HepG2 (cell line): ENCODE results near the gene ESRP2. TPM values are rescaled to one million over a fixed set of nuclear protein-coding genes. Genes with fewer than 3 reads are reported as not detected.

Experiments
- CBX5 ChIP-seq: sonication (generic); formaldehyde crosslinking; IDR thresholded peaks from 2 replicates; pipeline ENCODE4 v1.4.0; 2020; ENCODE audit warnings: missing genetic modification reagents, borderline replicate concordance
- FOXJ3 ChIP-seq: sonication (generic); formaldehyde crosslinking; IDR thresholded peaks from 2 replicates; pipeline ENCODE4 v1.4.0; 2020; ENCODE audit warnings: missing genetic modification reagents, mild to moderate bottlenecking, borderline replicate concordance
- GATAD1 ChIP-seq: IDR thresholded peaks from 2 replicates; pipeline ENCODE4 v1.6.1; 2016; ENCODE audit warnings: missing genetic modification reagents, missing compliant biosample characterization
- NFYB ChIP-seq: sonication (generic); formaldehyde crosslinking; IDR thresholded peaks from 2 replicates; pipeline ENCODE4 v1.4.0; 2020; ENCODE audit warnings: missing genetic modification reagents
- RFX5 ChIP-seq: IDR thresholded peaks from 2 replicates; pipeline ENCODE4 v1.6.1; 2011; ENCODE audit warnings: low read depth, low read length, improper control_type of control experiment
- SRSF1 ChIP-seq: fragments of 200-400 bp; formaldehyde crosslinking; optimal IDR thresholded peaks from 2 replicates; pipeline ENCODE3; 2017; ENCODE audit warnings: mild to moderate bottlenecking, low read depth, low read length, moderate library complexity
- TEAD3 ChIP-seq: optimal IDR thresholded peaks from 2 replicates; pipeline ENCODE3; 2016; ENCODE audit warnings: borderline replicate concordance
- ZNF282 ChIP-seq: fragments of 450-650 bp; IDR thresholded peaks from 2 replicates; pipeline ENCODE4 v1.6.1; 2018; ENCODE audit not compliant: partially characterized antibody
- ZNF543 ChIP-seq: sonication (generic); formaldehyde crosslinking; IDR thresholded peaks from 2 replicates; pipeline ENCODE4 v1.4.0; 2020; ENCODE audit warnings: mild to moderate bottlenecking, missing genetic modification reagents
- polyA plus RNA-seq, 8 experiments: library from polyadenylated mRNA; depleted of rRNA in 3 of 8; stranded (reverse) in 7 of 8; unstranded in 1 of 8; fragments of >200 nt; fragmentation: Illumina TruSeq in 4 of 8; extraction: Trizol in 4 of 8; gene quantifications; 2 replicates each; pipeline versions ENCODE4 v1.2.1 to v1.2.3, GENCODE V29; 2011 to 2016; ENCODE audit warnings: low read depth in 4 of 8, missing spikeins in 1 of 8, mixed read lengths in 1 of 8; ENCODE audit not compliant: insufficient read depth in 1 of 8
- total RNA-seq, 5 experiments: library from RNA; depleted of rRNA; stranded (reverse); fragments of >200 nt; fragmentation: Illumina TruSeq; extraction: Trizol; gene quantifications; 2 replicates each; pipeline ENCODE4 v1.2.3, GENCODE V29; 2016; ENCODE audit warnings: low read depth in 1 of 5
- TF ChIP-seq, protein P1 (sequence below): sonication (generic); formaldehyde crosslinking; IDR thresholded peaks from 2 replicates; pipeline ENCODE4 v1.5.1; 2020; ENCODE audit warnings: mild to moderate bottlenecking, missing genetic modification reagents, moderate library complexity
- TF ChIP-seq, protein P2 (sequence below): sonication (generic); formaldehyde crosslinking; IDR thresholded peaks from 2 replicates; pipeline ENCODE4 v1.5.0; 2020; ENCODE audit warnings: mild to moderate bottlenecking, missing genetic modification reagents
- TF ChIP-seq, protein P3 (sequence below): sonication (generic); formaldehyde crosslinking; IDR thresholded peaks from 2 replicates; pipeline ENCODE4 v1.4.0; 2020; ENCODE audit warnings: mild to moderate bottlenecking, missing genetic modification reagents
- TF ChIP-seq, protein P4 (sequence below): sonication (generic); formaldehyde crosslinking; IDR thresholded peaks from 2 replicates; pipeline ENCODE4 v1.8.1; 2023; ENCODE audit warnings: mild to moderate bottlenecking, missing genetic modification reagents, borderline replicate concordance
- TF ChIP-seq, protein P5 (sequence below): sonication (generic); formaldehyde crosslinking; IDR thresholded peaks from 2 replicates; pipeline ENCODE4 v1.4.0; 2020; ENCODE audit warnings: missing genetic modification reagents

The ESRP2 gene
- total and polyA plus RNA-seq, 2 of the 13 experiments (the other 11 are each of a cell fraction or from before 2014, with no cell fraction given), result 21.1 to 32.4 TPM

DNA sequence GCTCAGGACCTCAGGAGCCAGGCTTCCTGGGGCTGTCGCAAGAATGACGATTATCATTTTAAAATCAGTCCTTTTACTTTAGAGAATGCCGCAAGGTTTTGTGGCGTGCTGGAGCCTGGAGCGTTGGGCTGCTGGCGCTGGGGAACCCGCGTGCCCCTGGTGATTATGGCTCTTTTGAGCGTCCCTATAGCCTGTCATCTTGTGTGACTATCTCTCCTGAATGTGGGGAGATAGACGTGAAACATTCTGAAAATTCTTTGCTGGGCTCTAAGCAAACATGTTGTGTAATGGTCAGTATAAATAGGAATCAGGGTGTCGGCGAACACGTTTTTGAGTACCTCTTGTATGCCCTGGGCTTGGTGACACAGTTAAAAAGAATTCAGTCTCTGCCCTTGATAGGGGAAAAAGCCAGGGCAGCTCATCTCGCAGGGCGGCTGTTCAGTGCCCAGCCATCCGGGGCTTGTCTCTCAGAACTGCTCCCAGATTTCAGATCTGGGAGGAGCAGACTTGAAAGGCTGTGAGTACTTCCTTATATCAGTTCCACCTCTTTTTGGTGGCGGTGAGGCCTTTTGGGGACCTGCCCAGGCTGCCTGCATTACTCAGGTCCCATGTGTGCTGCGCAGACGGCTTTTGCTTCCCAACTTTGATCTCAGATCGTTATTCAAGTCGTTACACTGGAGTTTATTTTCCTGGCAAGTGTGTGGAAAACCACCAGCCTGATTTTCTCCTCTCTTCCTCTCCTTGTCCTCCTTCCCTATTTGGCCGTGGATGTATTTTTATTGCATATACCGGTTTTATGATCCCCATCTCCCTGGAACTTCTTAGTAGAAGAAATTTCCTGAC, 29.4 kb upstream of the ESRP2 start (continued):
- TF ChIP-seq, protein P1, sequence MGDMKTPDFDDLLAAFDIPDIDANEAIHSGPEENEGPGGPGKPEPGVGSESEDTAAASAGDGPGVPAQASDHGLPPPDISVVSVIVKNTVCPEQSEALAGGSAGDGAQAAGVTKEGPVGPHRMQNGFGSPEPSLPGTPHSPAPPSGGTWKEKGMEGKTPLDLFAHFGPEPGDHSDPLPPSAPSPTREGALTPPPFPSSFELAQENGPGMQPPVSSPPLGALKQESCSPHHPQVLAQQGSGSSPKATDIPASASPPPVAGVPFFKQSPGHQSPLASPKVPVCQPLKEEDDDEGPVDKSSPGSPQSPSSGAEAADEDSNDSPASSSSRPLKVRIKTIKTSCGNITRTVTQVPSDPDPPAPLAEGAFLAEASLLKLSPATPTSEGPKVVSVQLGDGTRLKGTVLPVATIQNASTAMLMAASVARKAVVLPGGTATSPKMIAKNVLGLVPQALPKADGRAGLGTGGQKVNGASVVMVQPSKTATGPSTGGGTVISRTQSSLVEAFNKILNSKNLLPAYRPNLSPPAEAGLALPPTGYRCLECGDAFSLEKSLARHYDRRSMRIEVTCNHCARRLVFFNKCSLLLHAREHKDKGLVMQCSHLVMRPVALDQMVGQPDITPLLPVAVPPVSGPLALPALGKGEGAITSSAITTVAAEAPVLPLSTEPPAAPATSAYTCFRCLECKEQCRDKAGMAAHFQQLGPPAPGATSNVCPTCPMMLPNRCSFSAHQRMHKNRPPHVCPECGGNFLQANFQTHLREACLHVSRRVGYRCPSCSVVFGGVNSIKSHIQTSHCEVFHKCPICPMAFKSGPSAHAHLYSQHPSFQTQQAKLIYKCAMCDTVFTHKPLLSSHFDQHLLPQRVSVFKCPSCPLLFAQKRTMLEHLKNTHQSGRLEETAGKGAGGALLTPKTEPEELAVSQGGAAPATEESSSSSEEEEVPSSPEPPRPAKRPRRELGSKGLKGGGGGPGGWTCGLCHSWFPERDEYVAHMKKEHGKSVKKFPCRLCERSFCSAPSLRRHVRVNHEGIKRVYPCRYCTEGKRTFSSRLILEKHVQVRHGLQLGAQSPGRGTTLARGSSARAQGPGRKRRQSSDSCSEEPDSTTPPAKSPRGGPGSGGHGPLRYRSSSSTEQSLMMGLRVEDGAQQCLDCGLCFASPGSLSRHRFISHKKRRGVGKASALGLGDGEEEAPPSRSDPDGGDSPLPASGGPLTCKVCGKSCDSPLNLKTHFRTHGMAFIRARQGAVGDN (CRISPR knock-in tag), result peak; percentile 58
- TF ChIP-seq, protein P2, sequence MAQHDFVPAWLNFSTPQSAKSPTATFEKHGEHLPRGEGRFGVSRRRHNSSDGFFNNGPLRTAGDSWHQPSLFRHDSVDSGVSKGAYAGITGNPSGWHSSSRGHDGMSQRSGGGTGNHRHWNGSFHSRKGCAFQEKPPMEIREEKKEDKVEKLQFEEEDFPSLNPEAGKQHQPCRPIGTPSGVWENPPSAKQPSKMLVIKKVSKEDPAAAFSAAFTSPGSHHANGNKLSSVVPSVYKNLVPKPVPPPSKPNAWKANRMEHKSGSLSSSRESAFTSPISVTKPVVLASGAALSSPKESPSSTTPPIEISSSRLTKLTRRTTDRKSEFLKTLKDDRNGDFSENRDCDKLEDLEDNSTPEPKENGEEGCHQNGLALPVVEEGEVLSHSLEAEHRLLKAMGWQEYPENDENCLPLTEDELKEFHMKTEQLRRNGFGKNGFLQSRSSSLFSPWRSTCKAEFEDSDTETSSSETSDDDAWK, result no peak
- no peak for TF ChIP-seq SRSF1
- TF ChIP-seq, protein P3, sequence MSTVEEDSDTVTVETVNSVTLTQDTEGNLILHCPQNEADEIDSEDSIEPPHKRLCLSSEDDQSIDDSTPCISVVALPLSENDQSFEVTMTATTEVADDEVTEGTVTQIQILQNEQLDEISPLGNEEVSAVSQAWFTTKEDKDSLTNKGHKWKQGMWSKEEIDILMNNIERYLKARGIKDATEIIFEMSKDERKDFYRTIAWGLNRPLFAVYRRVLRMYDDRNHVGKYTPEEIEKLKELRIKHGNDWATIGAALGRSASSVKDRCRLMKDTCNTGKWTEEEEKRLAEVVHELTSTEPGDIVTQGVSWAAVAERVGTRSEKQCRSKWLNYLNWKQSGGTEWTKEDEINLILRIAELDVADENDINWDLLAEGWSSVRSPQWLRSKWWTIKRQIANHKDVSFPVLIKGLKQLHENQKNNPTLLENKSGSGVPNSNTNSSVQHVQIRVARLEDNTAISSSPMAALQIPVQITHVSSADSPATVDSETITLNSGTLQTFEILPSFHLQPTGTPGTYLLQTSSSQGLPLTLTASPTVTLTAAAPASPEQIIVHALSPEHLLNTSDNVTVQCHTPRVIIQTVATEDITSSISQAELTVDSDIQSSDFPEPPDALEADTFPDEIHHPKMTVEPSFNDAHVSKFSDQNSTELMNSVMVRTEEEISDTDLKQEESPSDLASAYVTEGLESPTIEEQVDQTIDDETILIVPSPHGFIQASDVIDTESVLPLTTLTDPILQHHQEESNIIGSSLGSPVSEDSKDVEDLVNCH (CRISPR knock-in tag), result no peak; the same call in 1 of the 2 replicates
- TF ChIP-seq, protein P4, sequence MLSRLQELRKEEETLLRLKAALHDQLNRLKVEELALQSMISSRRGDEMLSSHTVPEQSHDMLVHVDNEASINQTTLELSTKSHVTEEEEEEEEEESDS (CRISPR knock-in tag), result no peak; the same call in 1 of the 2 replicates
- peak; percentile 81 for TF ChIP-seq GATAD1 (CRISPR knock-in tag)
- peak; percentile 52; the same call in 1 of the 2 replicates for TF ChIP-seq FOXJ3
- peak; percentile 38; the same call in 1 of the 2 replicates for TF ChIP-seq CBX5 (CRISPR knock-in tag)
- TF ChIP-seq TEAD3 (CRISPR knock-in tag), result peak; percentile 99
- TF ChIP-seq RFX5, result peak; percentile 69
- TF ChIP-seq, protein P5, sequence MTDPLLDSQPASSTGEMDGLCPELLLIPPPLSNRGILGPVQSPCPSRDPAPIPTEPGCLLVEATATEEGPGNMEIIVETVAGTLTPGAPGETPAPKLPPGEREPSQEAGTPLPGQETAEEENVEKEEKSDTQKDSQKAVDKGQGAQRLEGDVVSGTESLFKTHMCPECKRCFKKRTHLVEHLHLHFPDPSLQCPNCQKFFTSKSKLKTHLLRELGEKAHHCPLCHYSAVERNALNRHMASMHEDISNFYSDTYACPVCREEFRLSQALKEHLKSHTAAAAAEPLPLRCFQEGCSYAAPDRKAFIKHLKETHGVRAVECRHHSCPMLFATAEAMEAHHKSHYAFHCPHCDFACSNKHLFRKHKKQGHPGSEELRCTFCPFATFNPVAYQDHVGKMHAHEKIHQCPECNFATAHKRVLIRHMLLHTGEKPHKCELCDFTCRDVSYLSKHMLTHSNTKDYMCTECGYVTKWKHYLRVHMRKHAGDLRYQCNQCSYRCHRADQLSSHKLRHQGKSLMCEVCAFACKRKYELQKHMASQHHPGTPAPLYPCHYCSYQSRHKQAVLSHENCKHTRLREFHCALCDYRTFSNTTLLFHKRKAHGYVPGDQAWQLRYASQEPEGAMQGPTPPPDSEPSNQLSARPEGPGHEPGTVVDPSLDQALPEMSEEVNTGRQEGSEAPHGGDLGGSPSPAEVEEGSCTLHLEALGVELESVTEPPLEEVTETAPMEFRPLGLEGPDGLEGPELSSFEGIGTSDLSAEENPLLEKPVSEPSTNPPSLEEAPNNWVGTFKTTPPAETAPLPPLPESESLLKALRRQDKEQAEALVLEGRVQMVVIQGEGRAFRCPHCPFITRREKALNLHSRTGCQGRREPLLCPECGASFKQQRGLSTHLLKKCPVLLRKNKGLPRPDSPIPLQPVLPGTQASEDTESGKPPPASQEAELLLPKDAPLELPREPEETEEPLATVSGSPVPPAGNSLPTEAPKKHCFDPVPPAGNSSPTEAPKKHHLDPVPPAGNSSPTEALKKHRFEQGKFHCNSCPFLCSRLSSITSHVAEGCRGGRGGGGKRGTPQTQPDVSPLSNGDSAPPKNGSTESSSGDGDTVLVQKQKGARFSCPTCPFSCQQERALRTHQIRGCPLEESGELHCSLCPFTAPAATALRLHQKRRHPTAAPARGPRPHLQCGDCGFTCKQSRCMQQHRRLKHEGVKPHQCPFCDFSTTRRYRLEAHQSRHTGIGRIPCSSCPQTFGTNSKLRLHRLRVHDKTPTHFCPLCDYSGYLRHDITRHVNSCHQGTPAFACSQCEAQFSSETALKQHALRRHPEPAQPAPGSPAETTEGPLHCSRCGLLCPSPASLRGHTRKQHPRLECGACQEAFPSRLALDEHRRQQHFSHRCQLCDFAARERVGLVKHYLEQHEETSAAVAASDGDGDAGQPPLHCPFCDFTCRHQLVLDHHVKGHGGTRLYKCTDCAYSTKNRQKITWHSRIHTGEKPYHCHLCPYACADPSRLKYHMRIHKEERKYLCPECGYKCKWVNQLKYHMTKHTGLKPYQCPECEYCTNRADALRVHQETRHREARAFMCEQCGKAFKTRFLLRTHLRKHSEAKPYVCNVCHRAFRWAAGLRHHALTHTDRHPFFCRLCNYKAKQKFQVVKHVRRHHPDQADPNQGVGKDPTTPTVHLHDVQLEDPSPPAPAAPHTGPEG (CRISPR knock-in tag), result peak; percentile 10; the same call in 1 of the 2 replicates
- peak; percentile 13; the same call in 1 of the 2 replicates for TF ChIP-seq NFYB (CRISPR knock-in tag)
- TF ChIP-seq ZNF282, result no peak
- no peak; the same call in 1 of the 2 replicates for TF ChIP-seq ZNF543 (CRISPR knock-in tag)
